SU-DHL-6 (cell line): Measurements from ENCODE around the gene EIF4E1B.
A peak's percentile ranks its signal among the peaks of the same experiment; 100 is the strongest.

Experiments used
- H2AFZ ChIP-seq: fragments of 200-600 bp; sonication (generic); 2 replicates; pipeline ENCODE4 v1.6.1; 2014; ENCODE audit warnings: low read depth, mild to moderate bottlenecking, moderate library complexity, mixed read lengths, antibody characterized with exemption, low read length; ENCODE audit not compliant: severe bottlenecking
- H3F3A ChIP-seq: fragments of 200-600 bp; shearing (Covaris generic); 2 replicates; pipeline ENCODE4 v1.6.0; 2016; ENCODE audit warnings: antibody characterized with exemption, mild to moderate bottlenecking; ENCODE audit not compliant: insufficient read depth
- H3K27ac ChIP-seq: fragments of 200-600 bp; sonication (generic); 2 replicates; pipeline ENCODE4 v1.5.1; 2016; ENCODE audit warnings: low read depth, mild to moderate bottlenecking, low read length, moderate library complexity, mixed read lengths
- H3K27me3 ChIP-seq: fragments of 200-600 bp; sonication (generic), shearing (Covaris generic); 2 replicates; pipeline ENCODE4 v1.6.0; 2014; ENCODE audit warnings: mild to moderate bottlenecking, low read length
- H3K36me3 ChIP-seq: fragments of 200-600 bp; sonication (generic); 2 replicates; pipeline ENCODE4 v1.6.1; 2014; ENCODE audit warnings: mild to moderate bottlenecking, low read length, mixed read lengths
- H3K4me2 ChIP-seq: fragments of 300-600, 200-600 bp; shearing (Covaris generic), sonication (generic); 2 replicates; pipeline ENCODE4 v1.6.0; 2014; ENCODE audit warnings: low read length, low read depth, mild to moderate bottlenecking; ENCODE audit not compliant: poor library complexity, severe bottlenecking
- H3K4me3 ChIP-seq: fragments of 200-600 bp; sonication (generic); 2 replicates; pipeline ENCODE4 v1.5.1; 2014; ENCODE audit warnings: antibody characterized with exemption, low read length, mild to moderate bottlenecking, mixed read lengths; ENCODE audit not compliant: insufficient read depth, poor library complexity, severe bottlenecking
- H3K79me2 ChIP-seq: fragments of 200-600 bp; sonication (generic); 2 replicates; pipeline ENCODE4 v1.6.1; 2014; ENCODE audit warnings: mild to moderate bottlenecking, low read length, moderate library complexity; ENCODE audit not compliant: insufficient read depth
- H3K9ac ChIP-seq: fragments of 200-600 bp; sonication (generic); 2 replicates; pipeline ENCODE4 v1.7.0; 2014; ENCODE audit warnings: mild to moderate bottlenecking, low read length
- H3K9me2 ChIP-seq: fragments of 200-600 bp; sonication (generic); replicated peaks from 2 replicates; pipeline ENCODE4 v1.6.1; 2014; ENCODE audit warnings: low read length; ENCODE audit not compliant: insufficient read depth
- H3K9me3 ChIP-seq: fragments of 200-600 bp; sonication (generic); 2 replicates; pipeline ENCODE4 v1.6.1; 2014; ENCODE audit warnings: low read length, mixed read lengths; ENCODE audit not compliant: insufficient read depth
- H4K20me1 ChIP-seq: fragments of 200-600 bp; sonication (generic); 2 replicates; pipeline ENCODE4 v1.6.1; 2014; ENCODE audit warnings: low read depth, mild to moderate bottlenecking, antibody characterized with exemption, low read length, moderate library complexity, mixed read lengths
- CTCF ChIP-seq: fragments of 200-600 bp; sonication (generic); IDR thresholded peaks from one replicate; pipeline ENCODE4 v1.5.1; 2017; ENCODE audit warnings: antibody characterized with exemption, mild to moderate bottlenecking, low read length, moderate library complexity; ENCODE audit not compliant: insufficient read depth, poor library complexity, severe bottlenecking
- EZH2phosphoT487 ChIP-seq: fragments of 200-600 bp; sonication (generic), shearing (Covaris generic); conservative IDR thresholded peaks from 2 replicates; pipeline ENCODE4 v1.6.1; 2018; ENCODE audit warnings: mild to moderate bottlenecking, antibody characterized with exemption, low read length, moderate library complexity, mixed read lengths

The EIF4E1B gene

GRCh38 chr5:176658007-176658599, 27.6 kb downstream of the EIF4E1B start:
- Histone ChIP-seq H3K27me3 (no peaks in the 10 kb centered on the region), H2AFZ (no peak overlapping the region), H3K9me2 (no peaks in the 10 kb centered on the region), H3K79me2 (no peaks in the 10 kb centered on the region), H3K9ac (no peak overlapping the region), H3K27ac (no peak overlapping the region), H3F3A (no peaks in the 10 kb centered on the region), H4K20me1 (no peaks in the 10 kb centered on the region), H3K4me3 (no peak overlapping the region), H3K9me3 (no peaks in the 10 kb centered on the region), H3K4me2 (no peak overlapping the region), H3K36me3 (no peaks in the 10 kb centered on the region)
- TF ChIP-seq CTCF (peak; percentile 80), EZH2phosphoT487 (no peak)

GRCh38 chr5:176658817-176659511, 28.5 kb downstream of the EIF4E1B start:
- Histone ChIP-seq H3K9me2 (no peaks in the 10 kb centered on the region), H3K4me3 (no peak overlapping the region), H3K4me2 (no peak overlapping the region), H3K79me2 (no peaks in the 10 kb centered on the region), H3K9me3 (no peaks in the 10 kb centered on the region), H4K20me1 (no peaks in the 10 kb centered on the region), H3K9ac (no peak overlapping the region), H3K27me3 (no peaks in the 10 kb centered on the region), H3K36me3 (no peaks in the 10 kb centered on the region), H3F3A (no peaks in the 10 kb centered on the region), H2AFZ (no peak overlapping the region), H3K27ac (no peak overlapping the region)
- TF ChIP-seq CTCF (no peak), EZH2phosphoT487 (no peak)

- Histone ChIP-seq H3K27ac (no peak overlapping the region), H2AFZ (no peak overlapping the region), H3K9ac (no peak overlapping the region), H3K4me3 (no peak overlapping the region), H3K4me2 (no peak overlapping the region), H3K9me2 (no peaks in the 10 kb centered on the region), H3F3A (no peaks in the 10 kb centered on the region), H4K20me1 (no peaks in the 10 kb centered on the region), H3K27me3 (no peaks in the 10 kb centered on the region), H3K9me3 (no peaks in the 10 kb centered on the region), H3K79me2 (no peaks in the 10 kb centered on the region), H3K36me3 (no peaks in the 10 kb centered on the region)
- no peak for TF ChIP-seq CTCF
- no peak for TF ChIP-seq EZH2phosphoT487
These were observed 29.0 kb downstream of the EIF4E1B start for GRCh38 chr5:176659512-176659839.
